HG02973 (cell line): ENCODE data around the gene EIF2B5.

Experiments
- ATAC-seq: cut with Tn5 transposase; IDR thresholded peaks from one replicate; pipeline ENCODE4 v1.9.1; 2021; ENCODE audit warnings: moderate library complexity; ENCODE audit not compliant: unreplicated experiment

EIF2B5 gene

GRCh38 chr3:184192889-184193288 lies 57.7 kb downstream of the EIF2B5 start:
- no peak for ATAC-seq

GRCh38 chr3:184193991-184194539 lies 58.9 kb downstream of the EIF2B5 start:
- no peak for ATAC-seq
